Measurements from ENCODE around the gene LDAH.

GRCh38 chr2:20838016-20838415 is 15.1 kb upstream of the LDAH start:
- TF ChIP-seq CTCF (IDR thresholded peaks at IDR 0.05; ENCODE audit: borderline replicate concordance, extremely low read depth, low read length, poor library complexity, severe bottlenecking) (no peak), EZH2 (IDR thresholded peaks at IDR 0.05; ENCODE audit: borderline replicate concordance, low read depth, low read length, severe bottlenecking) (no peak)

Data from DND-41 (cell line).